Bronchial epithelial cell (primary cell): Measurements from ENCODE around the gene CD164L2. TPM values are rescaled to one million over a fixed set of nuclear protein-coding genes. Genes with fewer than 3 reads are reported as not detected.

Experiments used
- DNase-seq: peaks from one replicate; pipeline ENCODE4 v3.0.0-alpha.2; 2010; ENCODE audit warnings: low read depth
- FAIRE-seq: peaks from 2 replicates; lab custom pipeline; 2011; peaks lifted over from hg19 to GRCh38; lab: Jason Lieb, UNC
- H3K27me3 ChIP-seq: 2 replicates; pipeline ENCODE4 v1.5.1; 2011; ENCODE audit warnings: low read length; ENCODE audit not compliant: control insufficient read depth, insufficient read depth
- H3K36me3 ChIP-seq: 2 replicates; pipeline ENCODE4 v1.5.1; 2011; ENCODE audit warnings: low read length; ENCODE audit not compliant: control insufficient read depth, insufficient read depth
- H3K4me3 ChIP-seq: 2 replicates; pipeline ENCODE4 v1.5.1; 2011; ENCODE audit warnings: mild to moderate bottlenecking, low read depth, low read length, control low read depth
- total RNA-seq: library from RNA; depleted of rRNA; stranded (reverse); fragments of >200 nt; gene quantifications from 2 replicates; pipeline ENCODE4 v1.2.1, GENCODE V29; 2014
- TF ChIP-seq, protein P1 (sequence below): IDR thresholded peaks from 2 replicates; pipeline ENCODE4 v1.5.1; 2011; ENCODE audit warnings: mild to moderate bottlenecking, moderate library complexity, low read length, control low read depth, inconsistent platforms; ENCODE audit not compliant: insufficient read depth, severe bottlenecking

The CD164L2 gene
- total RNA-seq, 1 donor from 2014 or later = 1.1 TPM

DNA sequence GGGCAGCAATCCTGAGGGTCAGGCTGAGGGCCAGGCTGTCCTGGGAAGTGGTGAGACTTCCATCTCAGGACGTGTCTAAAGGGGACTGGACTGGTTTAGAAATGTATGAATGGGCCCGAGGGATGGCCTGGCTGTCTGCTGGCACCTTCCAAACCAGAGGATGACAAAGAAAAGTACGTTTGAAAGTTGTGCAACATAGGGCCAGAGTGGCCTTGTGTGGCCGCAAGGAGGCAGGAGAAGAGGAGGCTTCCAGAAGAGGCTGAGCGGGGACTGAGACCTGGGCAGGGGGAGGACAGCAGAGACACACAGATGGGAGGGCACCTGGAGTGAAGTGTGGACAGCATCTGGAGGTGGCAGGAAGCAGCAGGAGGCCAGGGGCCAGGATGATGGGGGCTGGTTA is 43.9 kb downstream of the CD164L2 start:
- FAIRE-seq (no peak), DNase-seq (no peak)
- no peaks in the 10 kb centered on the region for H3K27me3 ChIP-seq
- no peak overlapping the region for H3K4me3 ChIP-seq
- peaks cover 18% of the 10 kb centered on the region for H3K36me3 ChIP-seq
- TF ChIP-seq, protein P1, sequence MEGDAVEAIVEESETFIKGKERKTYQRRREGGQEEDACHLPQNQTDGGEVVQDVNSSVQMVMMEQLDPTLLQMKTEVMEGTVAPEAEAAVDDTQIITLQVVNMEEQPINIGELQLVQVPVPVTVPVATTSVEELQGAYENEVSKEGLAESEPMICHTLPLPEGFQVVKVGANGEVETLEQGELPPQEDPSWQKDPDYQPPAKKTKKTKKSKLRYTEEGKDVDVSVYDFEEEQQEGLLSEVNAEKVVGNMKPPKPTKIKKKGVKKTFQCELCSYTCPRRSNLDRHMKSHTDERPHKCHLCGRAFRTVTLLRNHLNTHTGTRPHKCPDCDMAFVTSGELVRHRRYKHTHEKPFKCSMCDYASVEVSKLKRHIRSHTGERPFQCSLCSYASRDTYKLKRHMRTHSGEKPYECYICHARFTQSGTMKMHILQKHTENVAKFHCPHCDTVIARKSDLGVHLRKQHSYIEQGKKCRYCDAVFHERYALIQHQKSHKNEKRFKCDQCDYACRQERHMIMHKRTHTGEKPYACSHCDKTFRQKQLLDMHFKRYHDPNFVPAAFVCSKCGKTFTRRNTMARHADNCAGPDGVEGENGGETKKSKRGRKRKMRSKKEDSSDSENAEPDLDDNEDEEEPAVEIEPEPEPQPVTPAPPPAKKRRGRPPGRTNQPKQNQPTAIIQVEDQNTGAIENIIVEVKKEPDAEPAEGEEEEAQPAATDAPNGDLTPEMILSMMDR = no peak

DNA sequence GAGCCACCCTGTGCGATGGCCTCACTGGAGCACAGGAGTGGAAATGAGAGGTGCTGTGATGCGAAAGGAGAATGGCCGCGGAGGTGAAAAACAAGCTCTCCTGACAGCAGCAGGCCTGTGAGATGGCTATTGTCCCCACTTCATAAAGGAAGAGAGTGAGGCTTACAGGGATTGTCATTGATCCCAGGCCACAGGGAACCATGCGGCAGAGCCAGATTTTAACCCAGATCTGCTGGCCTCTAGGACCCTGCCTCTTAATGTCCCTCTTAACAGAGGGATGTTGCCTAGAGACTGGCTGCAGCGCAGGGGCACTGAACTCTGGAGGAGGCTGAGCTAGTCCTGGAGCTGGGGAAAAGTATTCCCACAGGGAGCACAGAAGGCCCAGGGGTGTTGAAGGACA is 44.4 kb downstream of the CD164L2 start:
- FAIRE-seq (no peak), DNase-seq (no peak)
- Histone ChIP-seq H3K36me3 (peaks cover 22% of the 10 kb centered on the region), H3K4me3 (no peak overlapping the region), H3K27me3 (no peaks in the 10 kb centered on the region)
- TF ChIP-seq, protein P1 = no peak

DNA sequence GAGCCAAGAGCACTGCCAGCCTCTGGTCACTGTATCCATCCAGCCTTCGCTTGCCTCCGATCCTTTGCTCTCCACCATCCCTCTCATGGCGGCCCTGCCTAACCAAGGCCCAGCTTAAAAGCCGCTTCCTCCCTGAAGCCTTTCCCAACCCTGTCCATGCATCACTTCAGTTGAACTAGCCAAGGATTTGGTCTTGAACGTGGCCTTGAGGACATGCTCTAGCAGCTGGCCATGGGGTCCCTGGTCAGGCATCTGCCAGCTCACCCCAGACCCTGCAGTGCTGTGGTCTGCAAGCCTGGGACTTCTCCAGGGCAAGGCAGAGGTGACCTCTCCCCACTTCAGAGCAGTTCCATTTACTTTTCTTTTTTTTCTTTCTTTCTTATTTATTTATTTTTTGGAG is 46.4 kb downstream of the CD164L2 start:
- TF ChIP-seq, protein P1 = no peak
- peaks cover 34% of the 10 kb centered on the region for H3K36me3 ChIP-seq
- H3K4me3 ChIP-seq = no peak overlapping the region
- no peaks in the 10 kb centered on the region for H3K27me3 ChIP-seq
- DNase-seq = no peak
- no peak for FAIRE-seq

DNA sequence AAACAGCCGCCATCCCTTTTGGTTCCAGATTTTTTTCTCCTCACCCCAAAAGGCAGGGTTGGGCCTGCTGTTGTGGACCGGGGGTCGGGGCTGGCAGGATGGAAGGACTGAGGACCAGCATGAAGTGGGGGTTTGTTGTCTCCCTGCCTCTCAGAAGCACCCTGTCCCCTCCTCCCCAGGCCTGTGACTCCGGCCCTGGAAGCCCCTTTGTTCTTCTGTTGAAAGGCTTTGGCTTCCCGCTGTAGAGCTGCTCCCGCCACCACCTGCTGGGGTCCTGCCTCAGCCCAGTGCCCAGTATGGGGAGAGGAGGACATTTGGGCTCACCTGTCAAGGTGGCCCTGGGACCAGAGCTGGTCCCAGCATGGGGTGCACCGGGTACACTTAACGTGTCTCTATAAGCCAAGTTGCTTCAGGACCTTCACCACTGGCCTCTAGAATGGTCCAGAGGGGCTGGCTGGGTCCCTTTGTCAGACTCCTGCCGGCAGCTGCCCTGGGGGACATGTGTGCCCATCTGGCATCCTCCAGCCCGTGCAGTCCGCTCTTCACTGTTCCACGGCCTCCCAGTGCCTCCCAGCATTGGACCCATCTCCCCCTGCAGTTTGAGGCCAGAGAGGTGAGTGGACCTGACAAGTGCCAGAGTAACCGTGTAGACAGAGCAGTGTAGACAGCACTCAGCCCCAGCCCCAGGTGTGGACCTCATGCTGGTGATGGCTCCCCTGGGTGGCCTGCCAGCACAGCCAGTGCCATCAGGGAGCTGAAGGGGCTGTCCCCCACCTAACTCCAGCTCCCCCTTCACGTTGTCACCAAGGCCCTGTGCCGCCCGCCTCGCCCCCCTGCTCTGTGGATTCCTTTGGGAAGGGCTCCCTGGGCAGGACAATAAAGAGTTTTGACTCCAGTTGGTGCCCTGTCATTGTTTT is 47.4 kb downstream of the CD164L2 start:
- Histone ChIP-seq H3K36me3 (peaks cover 38% of the 10 kb centered on the region), H3K27me3 (no peaks in the 10 kb centered on the region), H3K4me3 (no peak overlapping the region)
- TF ChIP-seq, protein P1 = no peak
- DNase-seq = no peak
- no peak for FAIRE-seq

DNA sequence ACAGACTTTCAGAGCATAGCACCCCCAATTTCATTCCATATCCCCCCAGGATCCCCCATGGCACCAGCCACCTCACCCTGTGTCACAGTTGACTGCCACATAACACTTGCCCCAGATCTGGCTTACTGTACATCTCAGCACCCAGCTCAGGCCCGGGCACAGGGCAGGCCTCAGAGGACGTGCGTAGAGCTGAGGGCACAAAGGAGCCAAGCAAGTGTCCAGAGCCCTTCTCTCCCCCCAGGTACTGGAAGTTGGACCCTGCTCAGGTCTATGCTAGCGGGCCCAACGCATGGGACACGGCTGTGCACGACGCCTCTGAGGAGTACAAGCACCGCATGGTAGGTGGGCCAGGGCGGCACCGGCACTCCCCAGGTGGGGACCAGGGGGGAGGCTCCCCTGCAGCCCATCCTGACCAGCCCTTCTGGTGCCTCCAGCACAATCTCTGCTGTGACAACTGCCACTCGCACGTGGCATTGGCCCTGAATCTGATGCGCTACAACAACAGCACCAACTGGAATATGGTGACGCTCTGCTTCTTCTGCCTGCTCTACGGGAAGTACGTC is 49.3 kb downstream of the CD164L2 start:
- H3K4me3 ChIP-seq = no peak overlapping the region
- H3K36me3 ChIP-seq = peaks cover 40% of the 10 kb centered on the region
- DNase-seq (no peak), FAIRE-seq (no peak)
- H3K27me3 ChIP-seq = no peaks in the 10 kb centered on the region
- TF ChIP-seq, protein P1 = no peak
